Activated naive CD8-positive, alpha-beta T cell treated with anti-CD3 and anti-CD28 coated beads, Interleukin-2, amount 50 U/mL, for 24 hours (primary cell): Measurements from ENCODE around the gene NRK.
"Not testable (repeated sequence)": the region's sequence is repeated elsewhere in the genome, so short reads cannot be mapped to it uniquely, and the experiment has no call there.

Source experiments
- ATAC-seq: fragments of 150-1000 bp; cut with Tn5 transposase; one replicate; pipeline ENCODE4 v1.10.0; 2021
- DNase-seq: peaks from one replicate; pipeline ENCODE4 v3.0.0; 2021
- H3K27ac Mint-ChIP-seq: one replicate; pipeline ENCODE4 v1.8.0; 2021; ENCODE audit warnings: mild to moderate bottlenecking, mixed read lengths
- H3K27me3 Mint-ChIP-seq: one replicate; pipeline ENCODE4 v1.8.0; 2021; ENCODE audit warnings: mixed read lengths
- H3K36me3 Mint-ChIP-seq: one replicate; pipeline ENCODE4 v1.8.0; 2021; ENCODE audit warnings: low read depth, mixed read lengths
- H3K4me1 Mint-ChIP-seq: one replicate; pipeline ENCODE4 v1.8.0; 2021; ENCODE audit warnings: mixed read lengths
- H3K4me3 Mint-ChIP-seq: one replicate; pipeline ENCODE4 v1.8.0; 2021; ENCODE audit warnings: mild to moderate bottlenecking, moderate library complexity, mixed read lengths
- H3K9me3 Mint-ChIP-seq: one replicate; pipeline ENCODE4 v1.8.0; 2021; ENCODE audit warnings: mixed read lengths

The NRK gene, protein sequence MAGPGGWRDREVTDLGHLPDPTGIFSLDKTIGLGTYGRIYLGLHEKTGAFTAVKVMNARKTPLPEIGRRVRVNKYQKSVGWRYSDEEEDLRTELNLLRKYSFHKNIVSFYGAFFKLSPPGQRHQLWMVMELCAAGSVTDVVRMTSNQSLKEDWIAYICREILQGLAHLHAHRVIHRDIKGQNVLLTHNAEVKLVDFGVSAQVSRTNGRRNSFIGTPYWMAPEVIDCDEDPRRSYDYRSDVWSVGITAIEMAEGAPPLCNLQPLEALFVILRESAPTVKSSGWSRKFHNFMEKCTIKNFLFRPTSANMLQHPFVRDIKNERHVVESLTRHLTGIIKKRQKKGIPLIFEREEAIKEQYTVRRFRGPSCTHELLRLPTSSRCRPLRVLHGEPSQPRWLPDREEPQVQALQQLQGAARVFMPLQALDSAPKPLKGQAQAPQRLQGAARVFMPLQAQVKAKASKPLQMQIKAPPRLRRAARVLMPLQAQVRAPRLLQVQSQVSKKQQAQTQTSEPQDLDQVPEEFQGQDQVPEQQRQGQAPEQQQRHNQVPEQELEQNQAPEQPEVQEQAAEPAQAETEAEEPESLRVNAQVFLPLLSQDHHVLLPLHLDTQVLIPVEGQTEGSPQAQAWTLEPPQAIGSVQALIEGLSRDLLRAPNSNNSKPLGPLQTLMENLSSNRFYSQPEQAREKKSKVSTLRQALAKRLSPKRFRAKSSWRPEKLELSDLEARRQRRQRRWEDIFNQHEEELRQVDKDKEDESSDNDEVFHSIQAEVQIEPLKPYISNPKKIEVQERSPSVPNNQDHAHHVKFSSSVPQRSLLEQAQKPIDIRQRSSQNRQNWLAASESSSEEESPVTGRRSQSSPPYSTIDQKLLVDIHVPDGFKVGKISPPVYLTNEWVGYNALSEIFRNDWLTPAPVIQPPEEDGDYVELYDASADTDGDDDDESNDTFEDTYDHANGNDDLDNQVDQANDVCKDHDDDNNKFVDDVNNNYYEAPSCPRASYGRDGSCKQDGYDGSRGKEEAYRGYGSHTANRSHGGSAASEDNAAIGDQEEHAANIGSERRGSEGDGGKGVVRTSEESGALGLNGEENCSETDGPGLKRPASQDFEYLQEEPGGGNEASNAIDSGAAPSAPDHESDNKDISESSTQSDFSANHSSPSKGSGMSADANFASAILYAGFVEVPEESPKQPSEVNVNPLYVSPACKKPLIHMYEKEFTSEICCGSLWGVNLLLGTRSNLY (N-terminal part only)

DNA sequence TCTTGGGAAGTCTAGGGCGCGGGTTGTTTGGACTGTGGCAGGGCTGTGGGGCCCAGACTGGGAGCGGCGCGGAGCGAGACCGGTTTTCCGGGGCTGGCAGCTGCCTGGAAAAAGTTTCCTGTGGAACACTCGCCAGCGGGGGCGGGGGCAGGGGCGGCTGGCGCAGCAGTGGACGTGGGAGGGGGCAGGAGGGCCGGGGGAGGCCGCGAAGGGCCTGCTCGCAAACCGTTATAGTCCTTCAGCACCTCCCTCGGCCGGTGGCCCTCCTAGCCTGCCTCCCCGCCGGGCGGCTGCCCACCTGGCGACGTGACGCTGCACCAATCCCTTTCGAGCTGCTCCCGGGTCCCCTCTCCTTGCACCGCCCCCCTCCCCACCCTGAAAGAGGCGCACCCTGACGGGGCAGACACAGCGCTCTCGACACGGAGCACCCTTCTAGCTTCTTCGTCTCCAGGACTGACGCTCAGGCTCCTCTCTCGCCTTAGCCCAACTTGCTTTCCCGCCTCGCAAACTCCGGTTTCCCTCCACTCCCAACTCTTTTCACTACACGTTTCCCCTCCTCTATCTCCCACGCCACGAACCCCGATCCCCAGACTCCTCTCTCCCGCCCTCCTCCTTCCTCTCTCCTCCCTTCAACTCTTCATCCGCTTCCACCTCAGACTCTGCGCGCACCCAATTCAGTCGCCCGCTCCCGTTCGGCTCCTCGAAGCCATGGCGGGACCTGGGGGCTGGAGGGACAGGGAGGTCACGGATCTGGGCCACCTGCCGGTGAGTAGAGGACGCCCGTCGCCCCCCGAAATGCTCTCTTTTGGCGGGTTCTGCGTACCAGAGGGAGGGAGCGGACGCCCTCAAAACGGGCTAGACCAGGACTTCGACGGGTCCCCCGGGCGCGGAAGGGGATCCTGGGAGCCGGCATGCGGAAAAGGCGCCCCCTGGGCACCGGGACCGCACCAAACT, at the start of gene NRK:
NRK (plus strand) TSS at position 402 of the 954 bp plus-strand sequence; CDS start at position 709, 307 bp downstream.
- no peak within 1 kb of the TSS for H3K27ac Mint-ChIP-seq
- ATAC-seq (no peak), DNase-seq (no peak)
- no peak within 1 kb of the TSS for H3K4me3 Mint-ChIP-seq
- no peaks in the 10 kb centered on the region for H3K36me3 Mint-ChIP-seq
- no peaks in the 10 kb centered on the region for H3K4me1 Mint-ChIP-seq
- H3K27me3 Mint-ChIP-seq = peaks cover 22% of the 10 kb centered on the region
- no peaks in the 10 kb centered on the region for H3K9me3 Mint-ChIP-seq

DNA sequence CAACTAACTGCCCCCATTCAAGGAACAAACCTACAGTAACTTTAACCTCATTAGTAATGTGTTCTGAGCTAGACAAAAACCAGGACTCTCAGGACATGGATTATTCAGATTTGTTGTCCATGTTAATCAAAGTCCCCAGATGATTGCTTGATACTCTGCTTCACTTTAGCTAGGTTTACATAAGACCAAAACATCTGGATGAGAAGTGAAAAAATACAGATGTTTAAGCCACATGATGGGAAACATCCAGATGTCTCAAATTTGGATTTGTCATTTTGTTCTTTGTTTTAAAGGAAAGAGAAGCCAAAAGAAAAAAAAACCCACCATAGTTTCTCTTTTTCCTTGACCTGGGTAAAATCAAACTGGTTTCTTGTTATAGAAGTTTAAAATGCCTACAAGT, 48.5 kb upstream of the NRK start:
- H3K36me3 Mint-ChIP-seq = no peaks in the 10 kb centered on the region

DNA sequence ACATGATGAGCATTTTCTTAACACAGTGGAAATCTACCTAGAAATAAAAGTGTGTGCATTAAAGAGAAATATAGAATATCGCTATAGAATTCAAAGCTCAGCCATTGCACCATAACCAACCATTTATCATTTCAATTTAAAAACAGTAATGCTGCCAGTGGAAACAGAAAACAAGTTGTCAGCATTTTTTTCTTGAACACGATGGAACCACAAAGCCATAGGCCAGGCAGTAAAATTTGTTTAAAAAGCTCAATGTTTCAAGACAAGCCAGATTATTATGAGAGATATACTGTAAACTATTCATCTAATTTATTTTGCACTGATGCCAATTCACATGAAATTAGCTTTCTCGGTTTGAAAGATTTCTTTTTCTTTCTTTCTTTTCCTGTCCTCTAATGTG, 46.7 kb upstream of the NRK start:
- H3K27ac Mint-ChIP-seq = no peak overlapping the region
- no peak overlapping the region for H3K4me3 Mint-ChIP-seq
- H3K36me3 Mint-ChIP-seq = no peaks in the 10 kb centered on the region
- no peak for ATAC-seq
- no peaks in the 10 kb centered on the region for H3K4me1 Mint-ChIP-seq
- no peak for DNase-seq
- H3K27me3 Mint-ChIP-seq = no peaks in the 10 kb centered on the region
- no peaks in the 10 kb centered on the region for H3K9me3 Mint-ChIP-seq

More for the DNA sequence above, 48.5 kb upstream of the NRK start:
- no peaks in the 10 kb centered on the region for H3K4me1 Mint-ChIP-seq
- ATAC-seq = no peak
- DNase-seq = no peak
- H3K27me3 Mint-ChIP-seq = no peaks in the 10 kb centered on the region
- no peaks in the 10 kb centered on the region for H3K9me3 Mint-ChIP-seq
- no peak overlapping the region for H3K27ac Mint-ChIP-seq
- no peak overlapping the region for H3K4me3 Mint-ChIP-seq

DNA sequence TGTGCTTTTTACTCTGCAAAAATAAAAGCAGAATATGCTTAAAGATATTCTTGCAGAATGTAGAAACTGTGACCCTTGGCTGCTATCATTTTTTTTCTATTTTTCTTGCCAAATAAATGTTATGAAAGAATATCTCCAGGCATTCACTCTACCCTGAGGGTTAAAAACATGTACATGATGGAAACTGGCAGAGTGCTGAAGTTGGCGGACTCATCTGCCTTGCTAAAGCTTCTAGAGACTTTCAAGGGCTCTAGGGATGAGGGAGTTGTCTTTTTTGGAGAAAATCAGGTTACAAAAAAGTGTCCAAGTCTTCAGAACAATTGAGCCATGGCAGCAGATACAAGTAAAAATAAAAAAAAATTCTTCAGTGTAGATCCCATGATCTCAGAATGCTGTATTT, 40.5 kb upstream of the NRK start:
- DNase-seq = no peak
- H3K27me3 Mint-ChIP-seq = no peaks in the 10 kb centered on the region
- no peak for ATAC-seq
- H3K4me1 Mint-ChIP-seq = no peaks in the 10 kb centered on the region
- no peaks in the 10 kb centered on the region for H3K36me3 Mint-ChIP-seq
- peaks cover 4% of the 10 kb centered on the region for H3K9me3 Mint-ChIP-seq
- H3K27ac Mint-ChIP-seq = no peak overlapping the region
- H3K4me3 Mint-ChIP-seq = no peak overlapping the region

DNA sequence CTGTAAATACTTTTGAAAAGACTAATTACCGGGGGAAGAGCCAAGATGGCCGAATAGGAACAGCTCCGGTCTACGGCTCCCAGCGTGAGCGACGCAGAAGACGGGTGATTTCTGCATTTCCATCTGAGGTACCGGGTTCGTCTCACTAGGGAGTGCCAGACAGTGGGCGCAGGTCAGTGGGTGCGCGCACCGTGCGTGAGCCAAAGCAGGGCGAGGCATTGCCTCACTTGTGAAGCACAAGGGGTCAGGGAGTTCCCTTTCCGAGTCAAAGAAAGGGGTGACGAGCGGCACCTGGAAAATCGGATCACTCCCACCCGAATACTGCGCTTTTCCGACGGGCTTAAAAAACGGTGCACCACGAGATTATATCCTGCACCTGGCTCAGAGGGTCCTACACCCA, 25.5 kb upstream of the NRK start:
- not testable (repeated sequence) for ATAC-seq, H3K36me3 Mint-ChIP-seq, DNase-seq, H3K27me3 Mint-ChIP-seq, H3K27ac Mint-ChIP-seq, H3K4me3 Mint-ChIP-seq, H3K4me1 Mint-ChIP-seq, H3K9me3 Mint-ChIP-seq

DNA sequence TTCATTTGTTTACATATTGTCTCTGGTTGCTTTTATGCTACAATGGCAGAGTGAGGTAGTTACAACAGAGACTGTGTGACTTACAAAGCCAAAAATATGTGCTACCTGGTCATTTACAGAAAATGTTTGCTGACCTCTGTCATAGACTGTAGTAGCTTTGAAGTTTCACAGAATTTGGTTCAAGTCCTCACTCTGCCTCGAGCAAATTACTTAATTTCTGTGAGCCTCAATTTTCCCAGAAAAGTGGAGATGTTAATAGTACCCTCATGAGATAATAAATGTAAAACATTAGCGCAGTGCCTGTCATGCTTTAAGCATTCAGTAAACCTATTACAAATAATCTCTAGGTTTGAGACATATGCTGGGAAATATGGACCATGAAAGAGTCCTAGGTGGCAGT, 18.4 kb upstream of the NRK start:
- ATAC-seq (no peak), DNase-seq (no peak)
- Mint-ChIP-seq H3K9me3 (peaks cover 3% of the 10 kb centered on the region), H3K4me1 (no peaks in the 10 kb centered on the region), H3K27me3 (no peaks in the 10 kb centered on the region), H3K4me3 (no peak overlapping the region), H3K27ac (no peak overlapping the region), H3K36me3 (no peaks in the 10 kb centered on the region)

DNA sequence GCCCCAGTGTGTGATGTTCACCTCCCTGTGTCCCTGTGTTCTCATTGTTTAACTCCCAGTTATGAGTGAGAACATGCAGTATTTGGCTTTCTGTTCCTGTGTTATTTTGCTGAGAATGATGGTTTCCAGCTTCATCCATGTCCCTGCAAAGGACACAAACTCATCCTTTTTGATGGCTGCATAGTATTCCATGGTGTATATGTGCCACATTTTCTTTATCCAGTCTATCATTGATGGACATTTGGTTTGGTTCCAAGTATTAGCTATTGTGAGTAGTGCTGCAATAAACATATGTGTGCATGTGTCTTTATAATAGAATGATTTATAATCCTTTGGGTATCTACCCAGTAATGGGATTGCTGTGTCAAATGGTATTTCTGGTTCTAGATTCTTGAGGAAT, 16.7 kb upstream of the NRK start:
- H3K27ac Mint-ChIP-seq, H3K4me3 Mint-ChIP-seq, DNase-seq, H3K4me1 Mint-ChIP-seq, H3K27me3 Mint-ChIP-seq, H3K9me3 Mint-ChIP-seq, H3K36me3 Mint-ChIP-seq, ATAC-seq: not testable (repeated sequence)

DNA sequence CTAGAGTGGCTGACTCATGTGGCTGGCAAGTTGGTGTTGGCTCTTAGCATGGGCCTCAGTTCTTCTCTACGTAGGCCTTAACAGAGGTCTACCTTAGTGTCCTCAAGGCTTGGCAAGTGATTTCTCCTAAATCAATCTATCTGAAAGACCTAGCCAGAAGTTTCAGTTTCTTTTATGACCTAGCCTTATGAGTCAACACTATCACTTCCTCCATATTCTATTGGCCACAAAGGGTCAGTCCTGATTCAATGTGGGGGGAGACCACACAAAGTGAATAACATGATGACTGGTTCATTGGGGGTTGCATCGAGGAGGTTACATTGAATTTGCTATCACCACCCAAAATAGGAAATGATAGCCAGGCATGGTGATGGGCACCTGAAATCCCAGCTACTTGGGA, 5.8 kb upstream of the NRK start:
- DNase-seq (no peak), ATAC-seq (no peak)
- Mint-ChIP-seq H3K36me3 (no peaks in the 10 kb centered on the region), H3K27me3 (peaks cover 9% of the 10 kb centered on the region), H3K4me1 (no peaks in the 10 kb centered on the region), H3K27ac (no peak overlapping the region), H3K9me3 (no peaks in the 10 kb centered on the region), H3K4me3 (no peak overlapping the region)

DNA sequence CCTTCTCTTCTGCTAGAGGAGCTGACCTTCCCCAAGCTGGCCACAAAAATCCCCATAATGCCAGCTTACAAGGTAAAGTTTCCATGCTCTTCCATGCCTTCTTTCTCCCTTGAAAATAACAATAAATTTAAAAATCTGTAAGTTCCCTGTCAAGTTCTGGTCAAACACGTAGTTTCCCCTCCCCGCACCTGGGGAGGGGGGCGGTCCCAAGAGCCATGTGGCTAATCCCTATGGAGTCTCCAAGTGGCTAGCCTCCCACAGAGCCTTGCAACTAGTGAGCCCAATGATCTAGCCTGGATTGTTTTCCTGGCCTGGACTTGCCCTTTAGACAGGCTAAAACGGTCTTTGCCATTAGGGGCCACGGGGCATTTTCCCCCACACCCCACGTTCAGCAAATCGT, 2.1 kb upstream of the NRK start:
- Mint-ChIP-seq H3K4me3 (no peak overlapping the region), H3K9me3 (no peaks in the 10 kb centered on the region), H3K27ac (no peak overlapping the region), H3K4me1 (no peaks in the 10 kb centered on the region), H3K27me3 (peaks cover 22% of the 10 kb centered on the region), H3K36me3 (no peaks in the 10 kb centered on the region)
- no peak for ATAC-seq
- DNase-seq = no peak

DNA sequence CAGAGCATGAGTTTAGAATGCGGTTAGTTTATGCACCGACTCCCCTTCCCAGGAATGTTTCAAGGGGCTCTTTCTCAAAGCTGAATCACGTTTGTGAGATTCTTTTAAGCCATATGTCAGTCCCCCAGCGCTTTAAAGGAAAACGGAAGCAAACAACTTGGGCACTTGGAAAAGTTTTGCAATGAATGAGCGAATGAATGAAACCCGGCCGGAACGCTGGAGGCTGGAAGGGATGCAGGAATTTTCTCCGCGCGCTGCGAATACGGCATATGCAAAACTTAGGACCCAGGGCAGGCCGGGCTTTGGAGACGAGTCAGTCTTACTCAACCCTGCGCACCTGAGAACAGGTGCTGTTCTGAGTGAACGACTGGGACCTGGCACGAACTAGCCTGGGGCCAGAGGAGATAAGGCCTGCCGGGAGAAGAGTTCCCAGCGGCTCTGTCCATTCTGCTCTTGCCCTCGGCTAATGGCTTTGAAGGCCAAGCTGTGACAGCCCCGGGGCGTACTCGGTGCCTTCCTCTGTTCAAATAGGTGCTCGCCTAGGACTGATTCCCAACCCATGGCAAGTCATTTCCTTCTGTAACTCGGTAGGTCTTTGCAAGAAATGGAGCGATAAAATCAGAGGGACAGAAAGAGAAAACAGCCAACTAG, 743 bp upstream of the NRK start:
- Mint-ChIP-seq H3K36me3 (no peaks in the 10 kb centered on the region), H3K27me3 (peaks cover 22% of the 10 kb centered on the region), H3K27ac (no peak overlapping the region), H3K9me3 (no peaks in the 10 kb centered on the region), H3K4me1 (no peaks in the 10 kb centered on the region), H3K4me3 (no peak overlapping the region)
- DNase-seq = no peak
- ATAC-seq = no peak

DNA sequence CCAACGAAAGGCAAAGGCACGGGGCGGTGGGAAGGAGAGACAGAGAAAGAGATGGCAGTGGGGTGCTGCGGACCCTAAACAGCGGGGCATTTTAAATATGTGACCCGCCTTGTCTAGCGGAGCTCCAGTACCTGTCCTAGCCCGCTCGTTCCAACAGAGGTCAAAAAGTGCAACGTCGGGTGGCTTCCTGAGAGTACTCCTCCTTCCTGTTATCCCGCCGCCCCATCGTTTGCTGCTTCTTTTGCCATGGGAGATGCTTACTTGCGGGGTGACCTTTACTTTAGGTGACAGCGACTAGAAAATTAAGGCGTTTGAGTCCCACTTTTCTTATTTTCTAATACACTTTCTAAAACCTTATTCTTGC, 735 bp downstream of the NRK start:
- H3K27me3 Mint-ChIP-seq = peaks cover 22% of the 10 kb centered on the region
- ATAC-seq (no peak), DNase-seq (no peak)
- H3K4me1 Mint-ChIP-seq = no peaks in the 10 kb centered on the region
- no peak overlapping the region for H3K27ac Mint-ChIP-seq
- H3K9me3 Mint-ChIP-seq = no peaks in the 10 kb centered on the region
- H3K36me3 Mint-ChIP-seq = no peaks in the 10 kb centered on the region
- H3K4me3 Mint-ChIP-seq = no peak overlapping the region

DNA sequence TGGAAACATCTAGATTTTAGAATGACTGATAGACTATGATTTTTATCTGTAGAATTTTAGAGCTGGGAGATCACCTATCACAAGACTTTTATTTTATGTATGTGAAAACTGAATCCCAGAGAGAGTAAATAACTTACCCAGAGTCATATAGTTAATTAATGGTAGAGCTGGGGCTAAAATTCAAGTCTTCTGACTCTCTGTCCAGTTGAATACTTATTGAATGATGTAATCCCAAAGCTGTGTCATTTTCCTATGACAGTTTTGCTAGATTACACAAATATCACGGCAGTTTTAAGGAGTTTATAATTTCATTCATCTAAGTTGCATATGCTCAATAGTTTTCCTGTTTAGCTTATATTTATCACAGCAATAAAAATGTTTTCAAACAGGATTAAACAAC, 6.7 kb downstream of the NRK start:
- Mint-ChIP-seq H3K4me1 (no peaks in the 10 kb centered on the region), H3K9me3 (no peaks in the 10 kb centered on the region), H3K36me3 (no peaks in the 10 kb centered on the region), H3K4me3 (no peak overlapping the region), H3K27me3 (no peaks in the 10 kb centered on the region), H3K27ac (no peak overlapping the region)
- ATAC-seq = no peak
- DNase-seq = no peak

DNA sequence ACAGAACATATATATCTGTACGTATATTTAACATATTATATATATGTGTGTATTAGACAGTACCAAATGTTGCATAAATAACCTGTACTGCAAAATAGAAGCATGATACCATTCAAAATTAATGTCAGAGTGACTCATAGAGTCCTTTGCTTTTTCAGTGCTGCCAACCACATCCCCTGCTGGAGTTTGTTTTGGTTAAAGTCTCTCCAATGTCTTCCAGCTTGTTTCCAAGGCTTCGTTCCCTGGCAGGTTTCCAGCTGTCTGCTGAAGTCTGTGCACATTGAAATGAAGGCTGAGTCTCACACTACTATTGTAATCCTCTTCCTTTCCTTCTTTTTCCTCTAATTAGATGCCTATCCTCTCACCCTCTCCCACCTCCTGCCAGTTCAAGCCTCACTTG, 14.9 kb downstream of the NRK start:
- H3K36me3 Mint-ChIP-seq = no peaks in the 10 kb centered on the region
- no peaks in the 10 kb centered on the region for H3K4me1 Mint-ChIP-seq
- H3K4me3 Mint-ChIP-seq = no peak overlapping the region
- H3K27ac Mint-ChIP-seq = no peak overlapping the region
- ATAC-seq (no peak), DNase-seq (no peak)
- H3K27me3 Mint-ChIP-seq = no peaks in the 10 kb centered on the region
- no peaks in the 10 kb centered on the region for H3K9me3 Mint-ChIP-seq
